ENCODE measurements around the gene ANAPC7.

DNA sequence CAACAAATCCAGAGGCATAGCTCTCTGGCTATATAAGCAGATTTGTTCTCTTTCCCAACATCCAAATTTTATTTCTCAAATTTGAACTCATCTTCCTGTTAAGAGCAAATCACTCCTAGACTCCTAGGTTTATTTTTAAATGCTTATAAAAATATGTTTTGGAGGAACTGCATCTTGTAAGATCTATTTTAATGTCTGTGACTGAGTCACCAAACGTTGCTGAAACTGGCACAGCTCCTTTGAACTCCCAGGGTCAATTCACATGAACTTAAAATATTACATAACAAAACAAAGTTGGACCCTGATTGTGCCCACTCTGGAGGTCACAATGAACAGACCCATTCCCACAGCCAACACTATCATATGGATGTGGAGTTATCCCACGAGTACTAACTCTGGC is 23.9 kb downstream of the ANAPC7 start:
- no peak for TF ChIP-seq CTCF (IDR thresholded peaks at IDR 0.05)
- no peak for TF ChIP-seq POLR2A (IDR thresholded peaks at IDR 0.05)
